HepG2 (cell line): ENCODE measurements around the gene DHRS1. TPM values are rescaled to one million over a fixed set of nuclear protein-coding genes. Genes with fewer than 3 reads are reported as not detected.

Experiments used
- ATRX ChIP-seq: sonication (generic); formaldehyde crosslinking; IDR thresholded peaks from 2 replicates; pipeline ENCODE4 v1.4.0; 2020; ENCODE audit warnings: missing genetic modification reagents, borderline replicate concordance
- CSRNP1 ChIP-seq: sonication (generic); formaldehyde crosslinking; IDR thresholded peaks from 2 replicates; pipeline ENCODE4 v1.8.1; 2023; ENCODE audit warnings: mild to moderate bottlenecking, missing genetic modification reagents
- ELF1 ChIP-seq: sonication (generic); formaldehyde crosslinking; IDR thresholded peaks from 2 replicates; pipeline ENCODE4 v1.4.0; 2020; ENCODE audit warnings: missing genetic modification reagents
- FOXA1 ChIP-seq, 2 experiments: fragments of 450-650 bp in 1 of 2; sonication (generic) in 1 of 2; formaldehyde crosslinking in 1 of 2; IDR thresholded peaks; 2 replicates each; pipeline versions ENCODE4 v1.4.0 to v1.6.1; 2016 to 2020; ENCODE audit warnings: missing genetic modification reagents in 1 of 2
- GLMP ChIP-seq: sonication (generic); formaldehyde crosslinking; IDR thresholded peaks from 2 replicates; pipeline ENCODE4 v1.9.0; 2021; ENCODE audit warnings: missing genetic modification reagents, mild to moderate bottlenecking, borderline replicate concordance
- NAIF1 ChIP-seq: sonication (generic); formaldehyde crosslinking; IDR thresholded peaks from 2 replicates; pipeline ENCODE4 v1.5.0; 2020; ENCODE audit warnings: mild to moderate bottlenecking, missing genetic modification reagents, borderline replicate concordance
- PAX8 ChIP-seq: sonication (generic); formaldehyde crosslinking; IDR thresholded peaks from 2 replicates; pipeline ENCODE4 v1.8.0; 2022; ENCODE audit warnings: mild to moderate bottlenecking, missing genetic modification reagents, borderline replicate concordance
- RCOR2 ChIP-seq: IDR thresholded peaks from 2 replicates; pipeline ENCODE4 v1.6.1; 2016; ENCODE audit warnings: missing biosample characterization, missing genetic modification reagents
- SMAD9 ChIP-seq: sonication (generic); formaldehyde crosslinking; IDR thresholded peaks from 2 replicates; pipeline ENCODE4 v1.5.1; 2020; ENCODE audit warnings: mild to moderate bottlenecking, missing genetic modification reagents
- SRSF1 ChIP-seq: fragments of 200-400 bp; formaldehyde crosslinking; optimal IDR thresholded peaks from 2 replicates; pipeline ENCODE3; 2017; ENCODE audit warnings: mild to moderate bottlenecking, low read depth, low read length, moderate library complexity
- TBP ChIP-seq: sonication (generic); formaldehyde crosslinking; IDR thresholded peaks from 2 replicates; pipeline ENCODE4 v1.5.0; 2020; ENCODE audit warnings: missing genetic modification reagents
- ZBTB43 ChIP-seq: sonication (generic); formaldehyde crosslinking; conservative IDR thresholded peaks from 2 replicates; pipeline ENCODE4 v1.4.0; 2020; ENCODE audit warnings: missing genetic modification reagents
- ZFP37 ChIP-seq: sonication (generic); formaldehyde crosslinking; IDR thresholded peaks from 2 replicates; pipeline ENCODE4 v1.4.0; 2020; ENCODE audit warnings: missing genetic modification reagents, borderline replicate concordance
- ZNF646 ChIP-seq: sonication (generic); formaldehyde crosslinking; IDR thresholded peaks from 2 replicates; pipeline ENCODE4 v1.9.0; 2021; ENCODE audit warnings: mild to moderate bottlenecking, missing genetic modification reagents
- ZNF737 ChIP-seq: sonication (generic); formaldehyde crosslinking; IDR thresholded peaks from 2 replicates; pipeline ENCODE4 v1.5.0; 2020; ENCODE audit warnings: missing genetic modification reagents, mild to moderate bottlenecking, borderline replicate concordance
- ZSCAN22 ChIP-seq: sonication (generic); formaldehyde crosslinking; IDR thresholded peaks from 2 replicates; pipeline ENCODE4 v1.4.0; 2020; ENCODE audit warnings: mild to moderate bottlenecking, missing genetic modification reagents
- ZZZ3 ChIP-seq: sonication (generic); formaldehyde crosslinking; IDR thresholded peaks from 2 replicates; pipeline ENCODE4 v1.4.0; 2020; ENCODE audit warnings: missing genetic modification reagents, mild to moderate bottlenecking, borderline replicate concordance
- polyA plus RNA-seq, 8 experiments: library from polyadenylated mRNA; depleted of rRNA in 3 of 8; stranded (reverse) in 7 of 8; unstranded in 1 of 8; fragments of >200 nt; fragmentation: Illumina TruSeq in 4 of 8; extraction: Trizol in 4 of 8; gene quantifications; 2 replicates each; pipeline versions ENCODE4 v1.2.1 to v1.2.3, GENCODE V29; 2011 to 2016; ENCODE audit warnings: low read depth in 4 of 8, missing spikeins in 1 of 8, mixed read lengths in 1 of 8; ENCODE audit not compliant: insufficient read depth in 1 of 8
- total RNA-seq, 5 experiments: library from RNA; depleted of rRNA; stranded (reverse); fragments of >200 nt; fragmentation: Illumina TruSeq; extraction: Trizol; gene quantifications; 2 replicates each; pipeline ENCODE4 v1.2.3, GENCODE V29; 2016; ENCODE audit warnings: low read depth in 1 of 5

The DHRS1 gene
- total and polyA plus RNA-seq, 2 of the 13 experiments (the other 11 are each of a cell fraction or from before 2014, with no cell fraction given): 49.8 to 60.8 TPM

- TF ChIP-seq ZSCAN22: peak; percentile 90
- TF ChIP-seq CSRNP1 (CRISPR knock-in tag): peak; percentile 100
- TF ChIP-seq ZBTB43 (CRISPR knock-in tag): peak; percentile 96
- peak; percentile 93 for TF ChIP-seq SRSF1
- TF ChIP-seq NAIF1: no peak
- TF ChIP-seq ZNF737: peak; percentile 91
- peak; percentile 94 for TF ChIP-seq ZZZ3 (CRISPR knock-in tag)
- peak; percentile 81 for TF ChIP-seq ELF1 (CRISPR knock-in tag)
- no peak; the same call in 1 of the 2 replicates for TF ChIP-seq ATRX (CRISPR knock-in tag)
- peak; percentile 98 for TF ChIP-seq ZFP37 (CRISPR knock-in tag)
- peak; percentile 76; the same call in 1 of the 2 replicates for TF ChIP-seq GLMP
- TF ChIP-seq SMAD9 (CRISPR knock-in tag): peak; percentile 75; the same call in 1 of the 2 replicates
- TF ChIP-seq ZNF646 (CRISPR knock-in tag): no peak
- no peak for TF ChIP-seq FOXA1 (IDR thresholded peaks at IDR 0.05)
- no peak; the same call in none of the 2 replicates for TF ChIP-seq FOXA1 (CRISPR knock-in tag; IDR thresholded peaks at IDR 0.05)
- 0 out of 2 replicates have a peak, but pooled peaks have one; percentile 49 for TF ChIP-seq RCOR2 (CRISPR knock-in tag)
- no peak; the same call in 1 of the 2 replicates for TF ChIP-seq TBP
- 0 out of 2 replicates have a peak, but pooled peaks have one; percentile 89 for TF ChIP-seq PAX8
These were observed 16.4 kb upstream of the DHRS1 start (continued) for GRCh38 chr14:24315807-24316596.
